Measurements from ENCODE around the gene MLF2.
A peak's percentile ranks its signal among the peaks of the same experiment; 100 is the strongest.

Gene MLF2

DNA sequence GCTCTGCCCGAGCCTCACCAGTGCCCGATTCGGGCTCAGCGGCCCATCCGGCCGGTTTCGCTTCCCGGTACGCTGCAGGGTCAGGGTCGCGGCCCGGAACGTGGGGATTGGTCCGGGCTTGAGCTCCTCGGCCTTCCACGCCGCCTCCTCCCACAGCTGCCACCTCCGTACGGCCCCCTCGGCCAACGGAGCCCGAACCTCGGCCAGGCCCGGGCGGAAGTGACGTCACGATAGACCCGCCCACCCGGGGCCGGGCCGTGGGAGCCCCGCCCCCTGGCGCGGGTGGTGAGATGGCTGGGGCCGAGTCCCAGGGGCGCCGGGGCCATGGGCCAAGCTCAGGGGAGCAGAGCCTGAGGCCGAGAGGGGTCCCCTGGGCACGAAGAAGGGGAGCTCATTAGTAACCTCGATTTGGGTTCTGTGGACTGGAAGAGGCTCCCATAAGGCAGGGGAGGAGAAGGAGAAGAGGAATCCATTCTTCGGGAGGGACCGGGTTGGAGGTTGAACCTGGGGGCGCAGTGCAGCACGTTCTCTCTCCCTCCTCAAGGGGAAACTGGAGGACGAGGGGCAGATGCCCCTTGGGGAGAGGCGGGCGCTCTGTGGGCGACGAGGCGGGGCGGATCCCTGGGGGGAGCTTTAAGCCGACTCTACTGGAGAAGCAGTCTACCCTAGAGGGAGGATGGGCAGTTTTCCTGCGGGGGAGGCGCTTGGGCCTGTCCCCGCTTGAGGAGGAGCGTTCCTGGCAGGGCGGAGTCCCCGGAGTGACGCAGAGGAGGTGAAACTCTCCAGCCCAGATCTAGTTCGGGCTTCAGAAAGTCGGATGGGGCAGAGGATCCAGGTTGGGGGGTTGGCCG is at the start of gene MLF2:
Gene MLF2, minus strand, starts transcription at position 221 of the 851 bp plus-strand sequence. CDS start 807 bp downstream, outside the sequence.
- peak; percentile 98 for DNase-seq (ENCODE audit: low read depth in 2 of 2)

GRCh38 chr12:6799147-6799546 is 46.2 kb upstream of the MLF2 start:
- DNase-seq (ENCODE audit: low read depth in 2 of 2) = no peak

- DNase-seq (ENCODE audit: low read depth in 2 of 2) = no peak
Measured at GRCh38 chr12:6796576-6796975, 43.6 kb upstream of the MLF2 start.

DNA sequence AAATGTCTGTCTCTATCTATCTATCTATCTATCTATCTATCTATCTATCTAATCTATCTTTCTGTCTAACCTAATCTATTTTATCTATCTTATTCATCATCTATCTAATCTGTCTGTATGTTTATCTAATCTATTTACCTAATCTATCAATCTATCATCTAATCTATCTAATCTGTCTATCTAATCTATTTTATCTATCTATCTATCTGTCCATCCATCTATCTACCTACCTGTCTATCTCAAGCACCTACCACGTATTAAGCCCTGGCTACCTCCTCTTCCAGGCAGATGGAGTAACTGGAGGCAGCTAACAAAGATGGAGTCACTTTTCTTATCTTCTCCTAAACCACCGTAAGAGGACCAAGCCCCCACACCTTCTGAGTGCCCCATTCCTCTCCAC is 42.1 kb upstream of the MLF2 start:
- no peak for DNase-seq (ENCODE audit: low read depth in 2 of 2)

- no peak for DNase-seq (ENCODE audit: low read depth in 2 of 2)
Measured at GRCh38 chr12:6792522-6793201, 39.7 kb upstream of the MLF2 start.

GRCh38 chr12:6791931-6792520 is 39.1 kb upstream of the MLF2 start:
- DNase-seq (ENCODE audit: low read depth in 2 of 2) = no peak

- DNase-seq (ENCODE audit: low read depth in 2 of 2) = no peak
Measured at GRCh38 chr12:6790496-6791150, 37.7 kb upstream of the MLF2 start.

DNA sequence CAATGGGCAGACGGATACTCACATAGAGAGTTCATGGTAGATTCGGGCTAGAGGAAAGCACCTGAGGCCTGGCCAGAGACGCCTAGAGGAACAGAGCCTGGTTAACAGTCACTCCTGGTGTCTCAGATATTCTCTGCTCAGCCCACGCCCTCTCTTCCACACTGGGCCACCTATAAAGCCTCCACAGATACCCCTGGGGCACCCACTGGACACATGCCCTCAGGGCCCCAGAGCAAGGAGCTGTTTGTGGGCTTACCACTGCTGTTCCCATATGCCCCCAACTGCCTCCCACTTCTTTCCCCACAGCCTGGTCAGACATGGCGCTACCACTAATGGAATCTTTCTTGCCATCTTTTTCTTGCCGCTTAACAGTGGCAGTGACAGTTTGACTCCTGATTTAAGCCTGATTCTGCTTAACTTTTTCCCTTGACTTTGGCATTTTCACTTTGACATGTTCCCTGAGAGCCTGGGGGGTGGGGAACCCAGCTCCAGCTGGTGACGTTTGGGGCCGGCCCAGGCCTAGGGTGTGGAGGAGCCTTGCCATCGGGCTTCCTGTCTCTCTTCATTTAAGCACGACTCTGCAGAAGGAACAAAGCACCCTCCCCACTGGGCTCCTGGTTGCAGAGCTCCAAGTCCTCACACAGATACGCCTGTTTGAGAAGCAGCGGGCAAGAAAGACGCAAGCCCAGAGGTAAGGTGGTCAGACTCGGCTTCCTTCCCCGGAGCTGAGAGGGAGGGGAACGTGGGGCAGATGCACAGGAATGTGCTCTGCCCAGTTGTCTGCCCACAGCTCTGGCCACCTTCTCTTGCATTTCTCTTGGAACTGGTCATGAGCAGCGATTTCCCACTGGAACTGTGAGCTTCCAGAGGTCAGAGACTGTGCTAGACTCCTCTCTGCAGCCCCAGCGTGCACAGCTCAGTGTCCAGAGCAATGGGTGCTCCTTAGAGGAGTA is 36.3 kb upstream of the MLF2 start, which contains the start of gene CD4:
Gene CD4, plus strand, starts transcription at position 557 of the 953 bp plus-strand sequence. CDS start 10,611 bp downstream, outside the sequence.
- no peak for DNase-seq (ENCODE audit: low read depth in 2 of 2)

- no peak for DNase-seq (ENCODE audit: low read depth in 2 of 2)
Measured at GRCh38 chr12:6787309-6787708, 34.4 kb upstream of the MLF2 start.

- DNase-seq (ENCODE audit: low read depth in 2 of 2) = no peak
Measured at GRCh38 chr12:6786416-6787094, 33.6 kb upstream of the MLF2 start.

DNA sequence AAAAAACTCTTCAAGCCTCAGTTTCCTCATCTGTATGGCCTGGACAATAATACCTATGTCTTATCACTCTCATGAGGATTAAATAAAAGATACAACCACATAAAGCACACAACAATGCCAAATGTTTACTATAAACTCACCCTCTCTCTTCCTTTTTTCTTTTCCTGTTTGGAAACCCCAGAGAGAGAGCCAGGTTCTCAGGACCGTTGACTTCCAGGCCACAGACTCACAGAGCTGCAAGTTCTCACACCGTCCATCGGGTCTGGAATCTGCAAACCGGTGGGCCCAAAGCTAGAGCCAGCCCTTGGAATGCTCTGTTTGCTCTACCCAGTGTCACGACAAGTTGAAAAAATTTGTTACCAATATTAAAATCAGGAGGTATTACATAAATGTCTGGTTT is 31.8 kb upstream of the MLF2 start:
- DNase-seq (ENCODE audit: low read depth in 2 of 2) = no peak

GRCh38 chr12:6784296-6784695 is 31.4 kb upstream of the MLF2 start:
- no peak for DNase-seq (ENCODE audit: low read depth in 2 of 2)

GRCh38 chr12:6783828-6784227 is 30.9 kb upstream of the MLF2 start:
- no peak for DNase-seq (ENCODE audit: low read depth in 2 of 2)

DNA sequence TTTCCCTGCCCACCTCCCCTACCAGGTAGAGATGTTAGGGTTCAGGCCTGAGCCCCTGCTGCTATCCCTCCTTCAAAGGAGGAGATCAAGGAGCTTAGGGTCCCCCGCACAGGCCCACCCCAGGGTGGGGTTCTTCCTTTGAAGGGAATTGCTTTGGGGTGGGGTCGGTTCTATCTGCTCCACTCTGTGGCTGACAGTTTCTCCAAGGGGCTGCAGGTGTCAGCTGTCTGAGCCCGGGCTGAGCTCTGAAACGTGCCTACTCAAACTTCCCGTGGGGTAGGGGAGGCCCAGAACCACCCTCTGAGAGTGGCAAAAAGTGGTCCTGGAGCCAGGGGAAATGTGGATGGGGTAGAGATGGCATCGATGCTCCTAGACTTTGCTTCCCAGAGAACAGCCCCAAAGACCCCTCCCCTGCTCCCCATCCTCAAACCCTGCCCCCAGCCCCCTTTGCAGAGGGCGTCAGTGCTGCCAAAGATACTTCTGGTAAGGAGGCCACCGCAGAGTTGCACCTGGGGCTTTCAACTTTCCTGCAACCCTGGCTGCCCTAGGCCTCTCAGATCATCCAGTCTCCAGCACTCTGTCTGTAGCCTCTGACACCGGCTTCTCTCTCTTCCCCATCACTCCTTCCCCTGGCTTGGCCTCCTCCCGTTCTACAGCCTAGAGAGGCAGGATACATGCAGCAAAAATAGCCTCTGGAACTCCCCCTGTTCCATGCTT is 30.1 kb upstream of the MLF2 start:
- no peak for DNase-seq (ENCODE audit: low read depth in 2 of 2)

GRCh38 chr12:6782119-6782518 is 29.2 kb upstream of the MLF2 start:
- no peak for DNase-seq (ENCODE audit: low read depth in 2 of 2)

GRCh38 chr12:6780573-6780972 is 27.6 kb upstream of the MLF2 start:
- DNase-seq (ENCODE audit: low read depth in 2 of 2) = no peak

DNA sequence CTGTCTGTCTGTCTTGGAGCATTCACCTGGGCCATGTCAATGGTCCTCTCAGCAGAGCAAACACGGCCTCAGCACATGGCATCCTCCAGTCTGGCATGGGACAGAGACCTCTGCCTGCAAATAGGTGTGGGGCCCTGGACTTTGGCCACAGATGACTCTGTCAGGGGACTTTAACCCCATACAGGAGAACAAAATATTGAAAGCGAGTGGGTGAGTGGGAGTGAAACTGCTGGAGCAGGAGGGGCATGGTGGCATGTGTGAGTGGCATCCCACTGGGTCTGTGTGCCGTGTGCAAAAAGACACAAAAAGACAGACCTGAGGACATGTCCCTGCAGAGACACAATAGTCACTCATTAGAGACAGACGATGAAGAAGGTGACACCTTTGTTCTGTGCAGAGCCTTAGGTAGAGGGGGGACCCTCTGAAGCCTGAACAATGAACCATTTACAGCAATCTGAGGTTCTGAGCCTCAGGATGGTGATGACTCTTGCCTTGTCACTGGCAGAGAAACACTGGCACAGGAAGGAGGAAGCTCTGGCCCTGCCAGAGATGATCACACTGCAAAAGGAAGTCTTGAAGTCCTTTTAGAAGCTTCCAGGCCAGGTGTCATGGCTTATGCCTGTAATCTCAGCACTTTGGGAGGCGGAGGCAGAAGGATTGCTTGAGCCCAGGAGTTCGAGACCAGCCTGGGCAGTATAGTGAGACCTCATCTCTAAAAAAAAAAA is 26.9 kb upstream of the MLF2 start:
- DNase-seq (ENCODE audit: low read depth in 2 of 2) = no peak

DNA sequence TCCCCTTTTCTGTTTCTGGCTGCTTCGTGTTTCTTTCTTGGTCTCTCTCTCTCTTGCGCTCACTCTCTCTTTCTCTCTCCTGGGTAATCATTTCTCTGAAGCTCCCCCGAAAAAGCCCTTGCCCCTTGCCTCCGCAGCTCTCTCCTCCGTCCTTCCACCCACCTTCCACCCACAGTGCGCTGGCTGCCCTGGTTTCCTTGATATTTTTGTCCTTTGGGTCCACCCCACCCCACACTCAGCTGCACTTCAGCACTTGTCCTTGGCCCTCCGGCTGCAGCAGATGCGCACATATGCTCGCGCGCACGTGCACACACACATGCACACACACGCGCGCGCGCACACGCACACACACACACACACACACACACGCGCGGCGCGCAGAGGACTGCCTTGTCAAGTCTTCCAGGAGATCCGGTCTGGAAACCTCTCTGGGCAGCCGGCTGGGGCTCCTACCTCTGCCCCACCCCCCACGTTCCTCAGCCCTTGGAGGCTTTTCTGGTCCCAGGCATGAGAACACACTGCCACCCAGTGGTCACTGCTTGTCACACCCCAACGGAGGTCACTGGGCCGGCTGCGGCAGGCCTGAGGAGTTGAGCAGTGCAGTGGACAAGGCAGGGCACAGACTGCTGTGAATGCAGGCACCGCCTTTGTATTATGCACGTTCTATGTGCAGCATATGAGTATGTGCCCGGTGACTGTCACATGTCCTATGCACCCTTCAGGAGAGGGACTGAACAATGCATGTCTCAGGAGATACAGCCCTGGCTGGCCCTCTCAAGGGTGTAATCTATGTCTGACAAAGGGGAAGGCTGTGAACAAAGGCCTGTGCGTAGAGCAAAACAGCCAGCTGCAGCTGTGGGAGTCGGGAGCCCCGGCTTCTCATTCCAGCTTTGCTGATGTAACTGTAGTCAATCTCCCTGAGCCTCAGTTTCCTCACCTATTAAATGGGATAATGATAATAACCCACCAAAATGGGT is 25.9 kb upstream of the MLF2 start:
- DNase-seq (ENCODE audit: low read depth in 2 of 2) = peak; percentile 78 to 80
